ENCODE data around the gene KLHL15. TPM values are rescaled to one million over a fixed set of nuclear protein-coding genes. Genes with fewer than 3 reads are reported as not detected.
"Not testable (repeated sequence)": the region's sequence is repeated elsewhere in the genome, so short reads cannot be mapped to it uniquely, and the experiment has no call there.

The KLHL15 gene
- total RNA-seq, 1 donor from 2014 or later: 9.8 TPM

DNA sequence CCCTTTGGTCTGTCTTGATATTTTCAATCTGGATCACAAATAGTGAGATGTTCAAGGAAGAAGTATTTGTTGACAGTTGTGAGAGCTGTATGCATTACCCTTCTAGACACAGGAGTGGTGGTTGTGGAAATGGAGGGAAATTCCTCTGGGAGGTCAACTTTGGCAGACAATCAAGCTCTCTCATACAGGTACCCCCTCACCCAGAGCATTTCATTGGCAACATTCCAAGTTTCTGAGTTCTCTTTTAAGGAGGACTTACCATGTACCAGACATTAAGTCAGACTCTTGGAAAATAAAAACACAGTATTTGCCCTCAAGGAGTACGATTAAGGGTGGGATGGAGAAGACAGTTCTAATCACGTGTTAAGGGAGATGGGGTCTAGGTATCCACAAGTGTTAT is 45.3 kb downstream of the KLHL15 start:
- intact Hi-C loops (cut with DNase I): no loop called here
- no peak for TF ChIP-seq POLR2AphosphoS5 (IDR thresholded peaks at IDR 0.05; ENCODE audit: insufficient read depth in 1 of 2, low read depth in 1 of 2)
- TF ChIP-seq POLR2A (IDR thresholded peaks at IDR 0.05): no peak

DNA sequence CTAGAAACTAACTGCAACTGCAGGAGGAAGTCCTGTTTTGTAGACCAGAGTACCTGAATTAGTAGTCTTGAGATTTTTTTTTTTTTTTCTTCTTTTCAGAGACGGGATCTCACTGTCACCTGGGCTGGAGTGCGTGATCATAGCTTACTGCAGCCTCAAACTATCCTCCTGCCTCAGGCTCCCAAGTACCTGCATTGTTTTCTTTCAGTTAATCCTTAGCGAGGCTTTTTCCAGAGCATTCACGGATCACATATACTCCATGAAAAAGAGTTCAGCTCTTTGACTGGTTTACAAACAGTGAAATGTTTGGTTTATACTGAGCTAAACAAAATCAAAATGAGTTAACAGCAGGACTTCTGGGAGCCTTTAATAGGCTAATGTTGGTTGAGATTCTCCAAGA is 45.8 kb downstream of the KLHL15 start:
- DNase-seq (ENCODE audit: extremely low spot score in 2 of 2): no peak
- no peaks in the 10 kb centered on the region for H3K36me3 ChIP-seq
- H3K4me3 ChIP-seq: no peak overlapping the region
- no peaks in the 10 kb centered on the region for H3K27me3 ChIP-seq
- TF ChIP-seq POLR2AphosphoS5 (IDR thresholded peaks at IDR 0.05; ENCODE audit: insufficient read depth in 1 of 2, low read depth in 1 of 2) (no peak), POLR2A (IDR thresholded peaks at IDR 0.05) (no peak)
- no peaks in the 10 kb centered on the region for H3K4me1 ChIP-seq
- H3K27ac ChIP-seq: no peak overlapping the region
- intact Hi-C loops (cut with DNase I): no loop called here
- no peaks in the 10 kb centered on the region for H3K9me3 ChIP-seq

More for the DNA sequence above, 45.3 kb downstream of the KLHL15 start:
- no peaks in the 10 kb centered on the region for H3K27me3 ChIP-seq
- no peaks in the 10 kb centered on the region for H3K9me3 ChIP-seq
- no peaks in the 10 kb centered on the region for H3K4me1 ChIP-seq
- H3K27ac ChIP-seq: no peak overlapping the region
- no peaks in the 10 kb centered on the region for H3K36me3 ChIP-seq
- no peak for DNase-seq (ENCODE audit: extremely low spot score in 2 of 2)
- no peak overlapping the region for H3K4me3 ChIP-seq

DNA sequence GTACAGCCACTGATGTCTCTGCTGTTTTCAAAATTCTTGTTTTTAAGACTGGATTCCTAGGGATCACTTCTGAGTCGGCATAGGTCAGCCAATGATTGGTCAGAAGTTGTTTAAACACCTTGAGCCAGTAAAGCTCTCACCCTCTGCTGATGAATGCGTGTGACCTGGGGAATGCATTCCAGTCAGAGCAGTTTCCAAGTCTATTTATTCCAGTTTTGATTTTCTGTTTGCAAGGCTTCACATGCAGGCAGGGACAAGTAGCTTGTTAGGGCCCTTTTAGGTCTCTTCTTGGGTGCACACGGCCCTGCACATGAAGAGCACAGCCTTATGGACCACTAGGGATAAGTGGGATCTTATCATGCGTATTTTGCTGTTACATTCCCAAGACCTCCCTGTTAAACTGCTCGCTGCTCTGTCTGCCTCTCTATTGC is 47.0 kb downstream of the KLHL15 start:
- no peak overlapping the region for H3K4me3 ChIP-seq
- no peaks in the 10 kb centered on the region for H3K9me3 ChIP-seq
- intact Hi-C loops (cut with DNase I): no loop called here
- TF ChIP-seq, protein P1, sequence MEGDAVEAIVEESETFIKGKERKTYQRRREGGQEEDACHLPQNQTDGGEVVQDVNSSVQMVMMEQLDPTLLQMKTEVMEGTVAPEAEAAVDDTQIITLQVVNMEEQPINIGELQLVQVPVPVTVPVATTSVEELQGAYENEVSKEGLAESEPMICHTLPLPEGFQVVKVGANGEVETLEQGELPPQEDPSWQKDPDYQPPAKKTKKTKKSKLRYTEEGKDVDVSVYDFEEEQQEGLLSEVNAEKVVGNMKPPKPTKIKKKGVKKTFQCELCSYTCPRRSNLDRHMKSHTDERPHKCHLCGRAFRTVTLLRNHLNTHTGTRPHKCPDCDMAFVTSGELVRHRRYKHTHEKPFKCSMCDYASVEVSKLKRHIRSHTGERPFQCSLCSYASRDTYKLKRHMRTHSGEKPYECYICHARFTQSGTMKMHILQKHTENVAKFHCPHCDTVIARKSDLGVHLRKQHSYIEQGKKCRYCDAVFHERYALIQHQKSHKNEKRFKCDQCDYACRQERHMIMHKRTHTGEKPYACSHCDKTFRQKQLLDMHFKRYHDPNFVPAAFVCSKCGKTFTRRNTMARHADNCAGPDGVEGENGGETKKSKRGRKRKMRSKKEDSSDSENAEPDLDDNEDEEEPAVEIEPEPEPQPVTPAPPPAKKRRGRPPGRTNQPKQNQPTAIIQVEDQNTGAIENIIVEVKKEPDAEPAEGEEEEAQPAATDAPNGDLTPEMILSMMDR (IDR thresholded peaks at IDR 0.05): no peak
- TF ChIP-seq POLR2A (IDR thresholded peaks at IDR 0.05) (no peak), POLR2AphosphoS5 (IDR thresholded peaks at IDR 0.05; ENCODE audit: insufficient read depth in 1 of 2, low read depth in 1 of 2) (no peak)
- H3K27ac ChIP-seq: no peak overlapping the region
- H3K27me3 ChIP-seq: no peaks in the 10 kb centered on the region
- DNase-seq (ENCODE audit: extremely low spot score in 2 of 2): no peak
- H3K36me3 ChIP-seq: no peaks in the 10 kb centered on the region
- no peaks in the 10 kb centered on the region for H3K4me1 ChIP-seq

DNA sequence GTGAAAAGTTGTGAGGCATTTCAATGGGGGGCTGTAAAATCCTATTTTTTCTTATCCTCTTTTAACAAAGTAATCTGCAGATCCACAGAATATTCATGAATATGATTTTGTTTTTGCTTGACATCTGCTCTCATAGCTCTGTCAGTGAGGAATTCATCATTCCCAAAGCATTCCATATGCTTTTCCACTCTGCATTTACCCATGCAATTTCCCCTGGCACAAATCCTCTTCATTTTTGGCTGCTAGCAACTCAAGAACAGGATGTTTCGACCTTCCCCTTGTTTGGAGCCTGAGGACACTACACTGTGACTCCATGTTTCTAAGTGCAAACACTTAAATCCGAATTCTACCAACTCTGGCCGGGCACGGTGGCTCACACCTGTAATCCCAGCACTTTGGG is 48.5 kb downstream of the KLHL15 start:
- H3K9me3 ChIP-seq: no peaks in the 10 kb centered on the region
- no peak overlapping the region for H3K27ac ChIP-seq
- TF ChIP-seq, protein P1 (IDR thresholded peaks at IDR 0.05): no peak
- TF ChIP-seq POLR2A (IDR thresholded peaks at IDR 0.05) (no peak), POLR2AphosphoS5 (IDR thresholded peaks at IDR 0.05; ENCODE audit: insufficient read depth in 1 of 2, low read depth in 1 of 2) (no peak)
- H3K36me3 ChIP-seq: no peaks in the 10 kb centered on the region
- H3K27me3 ChIP-seq: no peaks in the 10 kb centered on the region
- intact Hi-C loops (cut with DNase I): no loop called here
- H3K4me3 ChIP-seq: no peak overlapping the region
- no peaks in the 10 kb centered on the region for H3K4me1 ChIP-seq
- no peak for DNase-seq (ENCODE audit: extremely low spot score in 2 of 2)

DNA sequence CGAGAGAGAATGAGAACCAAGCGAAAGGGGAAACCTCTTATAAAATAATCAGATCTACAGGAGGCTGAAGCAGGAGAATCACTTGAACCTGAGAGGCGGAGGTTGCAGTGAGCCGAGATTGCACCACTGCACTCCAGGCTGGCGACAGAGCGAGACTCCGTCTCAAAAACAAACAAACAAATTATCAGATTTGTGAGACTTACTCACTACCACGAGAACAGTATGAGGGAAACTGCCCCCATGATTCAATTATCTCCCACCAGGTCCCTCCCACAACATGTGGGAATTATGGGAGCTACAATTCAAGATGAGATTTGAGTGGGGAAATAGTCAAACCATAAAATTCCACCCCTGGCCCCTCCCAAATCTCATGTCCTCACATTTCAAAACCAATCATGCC is 61.4 kb downstream of the KLHL15 start:
- H3K4me1 ChIP-seq; H3K4me3 ChIP-seq; H3K27ac ChIP-seq; intact Hi-C loops (cut with DNase I); H3K36me3 ChIP-seq; DNase-seq (ENCODE audit: extremely low spot score in 2 of 2); H3K9me3 ChIP-seq; H3K27me3 ChIP-seq: not testable (repeated sequence)

DNA sequence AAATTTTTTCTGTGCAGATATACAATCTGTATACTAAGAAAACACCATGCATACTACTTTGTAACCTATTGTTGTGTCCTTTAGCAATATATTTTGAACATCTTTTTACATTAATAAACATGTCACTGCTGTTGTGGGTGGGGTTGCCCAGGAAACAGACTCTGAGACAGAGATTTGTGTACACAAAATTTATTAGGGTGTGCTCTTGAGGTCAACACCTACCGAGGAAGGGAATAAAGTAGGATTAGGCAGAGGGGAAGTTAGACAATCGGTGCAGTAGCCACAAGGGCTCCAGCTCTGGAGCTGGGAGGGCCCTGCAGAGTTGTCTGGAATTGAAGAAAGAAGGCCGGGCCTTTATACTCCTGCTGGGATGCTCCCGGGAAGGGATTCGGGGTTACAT is 62.8 kb downstream of the KLHL15 start:
- DNase-seq (ENCODE audit: extremely low spot score in 2 of 2): no peak
- Histone ChIP-seq H3K4me3 (no peak overlapping the region), H3K27me3 (no peaks in the 10 kb centered on the region), H3K4me1 (no peaks in the 10 kb centered on the region), H3K9me3 (no peaks in the 10 kb centered on the region), H3K27ac (no peak overlapping the region), H3K36me3 (no peaks in the 10 kb centered on the region)
- intact Hi-C loops (cut with DNase I): no loop called here
- TF ChIP-seq POLR2A (IDR thresholded peaks at IDR 0.05) (no peak), POLR2AphosphoS5 (IDR thresholded peaks at IDR 0.05; ENCODE audit: insufficient read depth in 1 of 2, low read depth in 1 of 2) (no peak)
- TF ChIP-seq, protein P1 (IDR thresholded peaks at IDR 0.05): no peak

DNA sequence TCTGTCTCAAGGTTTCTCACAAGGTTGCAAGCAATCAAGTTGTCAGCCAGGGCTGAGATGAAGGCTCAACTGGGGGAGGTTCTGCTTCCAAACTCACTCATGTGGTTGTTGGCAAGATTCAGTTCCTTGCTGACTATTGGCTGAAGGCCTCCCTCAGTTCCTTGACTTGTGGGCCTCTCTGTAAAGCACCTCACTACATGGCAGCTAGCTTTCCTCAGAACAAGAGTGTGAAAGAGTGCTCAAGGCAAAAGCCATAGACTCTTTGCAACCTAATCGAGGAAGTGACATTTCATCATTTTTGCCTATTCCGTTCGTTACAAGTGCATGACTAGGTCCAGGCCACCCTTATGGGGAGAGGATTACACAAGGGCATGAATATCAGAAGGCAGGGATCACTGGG is 67.2 kb downstream of the KLHL15 start:
- DNase-seq (ENCODE audit: extremely low spot score in 2 of 2): no peak
- H3K36me3 ChIP-seq: no peaks in the 10 kb centered on the region
- H3K9me3 ChIP-seq: no peaks in the 10 kb centered on the region
- H3K27me3 ChIP-seq: no peaks in the 10 kb centered on the region
- no peak overlapping the region for H3K27ac ChIP-seq
- TF ChIP-seq, protein P1 (IDR thresholded peaks at IDR 0.05): no peak
- TF ChIP-seq POLR2A (IDR thresholded peaks at IDR 0.05) (no peak), POLR2AphosphoS5 (IDR thresholded peaks at IDR 0.05; ENCODE audit: insufficient read depth in 1 of 2, low read depth in 1 of 2) (no peak)
- no peaks in the 10 kb centered on the region for H3K4me1 ChIP-seq
- intact Hi-C loops (cut with DNase I): no loop called here
- H3K4me3 ChIP-seq: no peak overlapping the region

Measured in vagina (tissue), 2 donors.